ENCODE results near the gene TULP1.

GRCh38 chr6:35494161-35494563, 18.5 kb downstream of the TULP1 start:
- no peak for TF ChIP-seq RAD21 (IDR thresholded peaks at IDR 0.05; ENCODE audit: low read depth)
- TF ChIP-seq CTCF (IDR thresholded peaks at IDR 0.05 in 2 of 3, conservative IDR thresholded peaks at IDR 0.05 in 1 of 3; ENCODE audit: borderline replicate concordance in 1 of 3, insufficient read depth in 1 of 3, low read depth in 2 of 3, low read length in 2 of 3) = no peak
- TF ChIP-seq EZH2 (IDR thresholded peaks at IDR 0.05) = no peak
- TF ChIP-seq POLR2AphosphoS5 (IDR thresholded peaks at IDR 0.05; ENCODE audit: low read depth, low read length) = no peak
- no peak for TF ChIP-seq REST (IDR thresholded peaks at IDR 0.05; ENCODE audit: low read depth)
- TF ChIP-seq ZNF274 (IDR thresholded peaks at IDR 0.05; ENCODE audit: low read depth, low read length) = no peak
- no peak for TF ChIP-seq CEBPB (IDR thresholded peaks at IDR 0.05; ENCODE audit: low read depth)
- no peak for TF ChIP-seq SIN3A (IDR thresholded peaks at IDR 0.05; ENCODE audit: low read depth)
- TF ChIP-seq FOSL1 (IDR thresholded peaks at IDR 0.05; ENCODE audit: low read depth) = no peak
- no peak for TF ChIP-seq POLR2A (IDR thresholded peaks at IDR 0.05; ENCODE audit: borderline replicate concordance, extremely low read depth, insufficient read depth, insufficient read length)
- no peak for TF ChIP-seq ZBTB33 (IDR thresholded peaks at IDR 0.05; ENCODE audit: extremely low read depth, insufficient replicate concordance, low read length)
- no peak for TF ChIP-seq SP1 (IDR thresholded peaks at IDR 0.05; ENCODE audit: low read depth)

Measured in HCT116 (cell line).